GM19324 (cell line): ENCODE results near the gene ST6GALNAC2.
"Not testable (repeated sequence)": the region's sequence is repeated elsewhere in the genome, so short reads cannot be mapped to it uniquely, and the experiment has no call there.

Experiments
- ATAC-seq: cut with Tn5 transposase; IDR thresholded peaks from one replicate; pipeline ENCODE4 v1.9.1; 2021; ENCODE audit warnings: mild to moderate bottlenecking, moderate library complexity; ENCODE audit not compliant: unreplicated experiment, low FRiP score

Gene ST6GALNAC2

GRCh38 chr17:76530811-76531485 lies 54.7 kb downstream of the ST6GALNAC2 start:
- no peak for ATAC-seq

- ATAC-seq = no peak
These were observed 55.5 kb downstream of the ST6GALNAC2 start for GRCh38 chr17:76530095-76530723.

GRCh38 chr17:76529224-76530094 lies 56.2 kb downstream of the ST6GALNAC2 start:
- ATAC-seq = no peak

GRCh38 chr17:76528528-76529223 lies 57.0 kb downstream of the ST6GALNAC2 start:
- ATAC-seq = no peak

- no peak for ATAC-seq
These were observed 57.5 kb downstream of the ST6GALNAC2 start for GRCh38 chr17:76528156-76528527.

GRCh38 chr17:76527430-76528111 lies 58.1 kb downstream of the ST6GALNAC2 start:
- ATAC-seq = no peak

GRCh38 chr17:76527016-76527415 lies 58.6 kb downstream of the ST6GALNAC2 start:
- not testable (repeated sequence) for ATAC-seq

- not testable (repeated sequence) for ATAC-seq
These were observed 60.2 kb downstream of the ST6GALNAC2 start for GRCh38 chr17:76525513-76525833.

- ATAC-seq = no peak
These were observed 60.8 kb downstream of the ST6GALNAC2 start for GRCh38 chr17:76524598-76525512.

GRCh38 chr17:76523084-76524037 lies 62.3 kb downstream of the ST6GALNAC2 start:
- ATAC-seq = no peak

- ATAC-seq = not testable (repeated sequence)
These were observed 64.0 kb downstream of the ST6GALNAC2 start for GRCh38 chr17:76521683-76522082.

GRCh38 chr17:76521262-76521661 lies 64.4 kb downstream of the ST6GALNAC2 start:
- no peak for ATAC-seq

GRCh38 chr17:76519048-76519966 lies 66.4 kb downstream of the ST6GALNAC2 start:
- ATAC-seq = no peak

- ATAC-seq = no peak
These were observed 68.0 kb downstream of the ST6GALNAC2 start for GRCh38 chr17:76517638-76518038.
